Stimulated activated naive CD8-positive, alpha-beta T cell treated with anti-CD3 and anti-CD28 coated beads, Interleukin-15, amount 100 ng/mL, for 72 hours (primary cell): ENCODE data around the gene VEGFA.

Experiments
- ATAC-seq: fragments of 150-1000 bp; cut with Tn5 transposase; 2 replicates; pipeline ENCODE4 v1.10.0; 2021; ENCODE audit warnings: mild to moderate bottlenecking, moderate library complexity
- DNase-seq, 2 donors: peaks; one replicate each; pipeline ENCODE4 v3.0.0; 2021 to 2022
- H3K27ac Mint-ChIP-seq, 2 donors: one replicate each; pipeline ENCODE4 v1.8.0; 2022; ENCODE audit warnings: mild to moderate bottlenecking in 2 of 2, mixed read lengths in 2 of 2, moderate library complexity in 2 of 2
- H3K27me3 Mint-ChIP-seq: one replicate; pipeline ENCODE4 v1.8.0; 2022; ENCODE audit warnings: mixed read lengths
- H3K4me1 Mint-ChIP-seq: one replicate; pipeline ENCODE4 v1.8.0; 2022; ENCODE audit warnings: mild to moderate bottlenecking, mixed read lengths
- H3K4me3 Mint-ChIP-seq, 2 donors: one replicate each; pipeline ENCODE4 v1.8.0; 2022; ENCODE audit warnings: mild to moderate bottlenecking in 2 of 2, mixed read lengths in 2 of 2, moderate library complexity in 1 of 2
- H3K9me3 Mint-ChIP-seq, 2 donors: one replicate each; pipeline ENCODE4 v1.8.0; 2022; ENCODE audit warnings: mixed read lengths in 2 of 2

The VEGFA gene

DNA sequence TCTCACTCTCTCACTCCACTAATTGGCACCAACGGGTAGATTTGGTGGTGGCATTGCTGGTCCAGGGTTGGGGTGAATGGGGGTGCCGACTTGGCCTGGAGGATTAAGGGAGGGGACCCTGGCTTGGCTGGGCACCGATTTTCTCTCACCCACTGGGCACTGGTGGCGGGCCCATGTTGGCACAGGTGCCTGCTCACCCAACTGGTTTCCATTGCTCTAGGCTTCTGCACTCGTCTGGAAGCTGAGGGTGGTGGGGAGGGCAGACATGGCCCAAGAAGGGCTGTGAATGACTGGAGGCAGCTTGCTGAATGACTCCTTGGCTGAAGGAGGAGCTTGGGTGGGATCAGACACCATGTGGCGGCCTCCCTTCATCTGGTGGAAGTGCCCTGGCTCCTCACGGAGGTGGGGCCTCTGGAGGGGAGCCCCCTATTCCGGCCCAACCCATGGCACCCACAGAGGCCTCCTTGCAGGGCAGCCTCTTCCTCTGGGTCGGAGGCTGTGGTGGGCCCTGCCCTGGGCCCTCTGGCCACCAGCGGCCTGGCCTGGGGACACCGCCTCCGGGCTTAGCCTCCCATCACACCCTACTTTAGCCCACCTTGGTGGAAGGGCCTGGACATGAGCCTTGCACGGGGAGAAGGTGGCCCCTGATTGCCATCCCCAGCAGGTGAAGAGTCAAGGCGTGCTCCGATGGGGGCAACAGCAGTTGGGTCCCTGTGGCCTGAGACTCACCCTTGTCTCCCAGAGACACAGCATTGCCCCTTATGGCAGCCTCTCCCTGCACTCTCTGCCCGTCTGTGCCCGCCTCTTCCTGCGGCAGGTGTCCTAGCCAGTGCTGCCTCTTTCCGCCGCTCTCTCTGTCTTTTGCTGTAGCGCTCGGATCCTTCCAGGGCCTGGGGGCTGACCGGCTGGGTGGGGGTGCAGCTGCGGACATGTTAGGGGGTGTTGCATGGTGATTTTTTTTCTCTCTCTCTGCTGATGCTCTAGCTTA, 11.2 kb downstream of the VEGFA start:
- ATAC-seq (no peak), DNase-seq (no peak)
- H3K4me3 Mint-ChIP-seq: no peak overlapping the region
- no peaks in the 10 kb centered on the region for H3K9me3 Mint-ChIP-seq
- H3K27me3 Mint-ChIP-seq: no peaks in the 10 kb centered on the region
- peak overlapping the region in 1 of 2 donors; percentile 55 for H3K27ac Mint-ChIP-seq
- peaks cover 11% of the 10 kb centered on the region for H3K4me1 Mint-ChIP-seq

DNA sequence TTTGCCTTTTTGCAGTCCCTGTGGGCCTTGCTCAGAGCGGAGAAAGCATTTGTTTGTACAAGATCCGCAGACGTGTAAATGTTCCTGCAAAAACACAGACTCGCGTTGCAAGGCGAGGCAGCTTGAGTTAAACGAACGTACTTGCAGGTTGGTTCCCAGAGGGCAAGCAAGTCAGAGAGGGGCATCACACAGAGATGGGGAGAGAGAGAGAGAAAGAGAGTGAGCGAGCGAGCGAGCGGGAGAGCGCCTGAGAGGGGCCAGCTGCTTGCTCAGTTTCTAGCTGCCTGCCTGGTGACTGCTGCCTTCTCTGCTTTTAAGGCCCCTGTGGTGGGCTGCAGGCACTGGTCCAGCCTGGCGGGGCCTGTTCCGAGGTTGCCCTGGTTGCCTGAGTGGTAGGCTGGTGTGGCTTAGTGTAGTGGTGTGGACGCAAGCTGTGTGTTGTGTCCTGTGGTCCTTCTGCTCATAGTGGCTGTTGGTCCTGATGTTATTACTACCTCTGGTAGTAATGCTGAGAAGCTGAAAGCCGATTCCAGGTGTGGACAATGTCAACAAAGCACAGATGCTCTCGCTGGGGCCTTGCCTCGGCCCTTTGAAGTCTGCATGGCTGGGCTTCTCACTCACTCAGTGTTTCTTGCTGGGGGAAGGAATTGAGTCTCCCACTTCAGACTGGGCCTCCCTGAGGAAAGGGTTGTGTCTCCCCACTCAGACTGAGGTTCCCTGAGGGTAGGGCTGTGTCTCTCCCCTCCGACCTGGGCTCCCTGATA, 12.1 kb downstream of the VEGFA start:
- Mint-ChIP-seq H3K9me3 (no peaks in the 10 kb centered on the region), H3K4me3 (no peak overlapping the region), H3K27me3 (no peaks in the 10 kb centered on the region), H3K27ac (peak overlapping the region in 1 of 2 donors; percentile 7), H3K4me1 (peaks cover 2% of the 10 kb centered on the region)
- DNase-seq (no peak), ATAC-seq (no peak)

DNA sequence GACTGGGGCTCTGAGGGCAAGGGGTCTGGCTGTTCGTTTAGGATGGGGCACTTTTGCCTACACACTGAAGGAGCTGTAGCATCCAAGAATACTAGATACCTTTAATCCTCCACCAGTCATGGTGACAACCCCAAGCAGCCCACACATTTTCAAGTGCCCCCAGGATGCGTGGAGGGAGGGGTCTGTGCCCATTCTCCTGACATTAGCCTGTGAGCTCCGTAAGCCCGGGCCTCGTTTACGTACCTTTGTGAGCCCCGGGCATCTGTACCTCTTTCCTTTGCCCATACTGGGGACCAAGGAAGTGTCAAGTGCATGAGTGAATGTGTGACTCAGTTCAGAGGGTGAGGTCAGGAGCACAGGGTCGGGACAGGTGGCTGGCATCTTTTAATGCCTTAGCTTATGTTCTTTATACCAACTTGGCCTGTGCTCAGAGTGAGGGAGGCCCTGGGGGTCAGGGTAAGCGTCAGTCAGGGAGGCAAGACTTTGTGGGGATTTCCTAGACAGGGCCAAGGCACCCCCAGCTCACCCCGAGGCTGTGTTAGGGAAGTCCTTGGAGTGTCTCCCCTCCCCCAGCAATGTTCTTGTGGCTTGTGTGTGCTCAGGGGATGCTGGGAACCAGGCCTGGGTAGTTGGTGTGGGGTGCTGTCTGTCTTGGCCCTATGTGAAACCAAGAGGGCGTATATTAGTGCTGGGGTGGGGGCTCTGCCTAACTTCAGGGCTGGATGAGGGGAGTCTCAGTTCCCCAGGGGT, 12.9 kb downstream of the VEGFA start:
- peak; percentile 26 for ATAC-seq
- Mint-ChIP-seq H3K4me3 (no peak overlapping the region), H3K27ac (no peak overlapping the region), H3K9me3 (no peaks in the 10 kb centered on the region), H3K27me3 (no peaks in the 10 kb centered on the region), H3K4me1 (no peaks in the 10 kb centered on the region)
- no peak for DNase-seq

DNA sequence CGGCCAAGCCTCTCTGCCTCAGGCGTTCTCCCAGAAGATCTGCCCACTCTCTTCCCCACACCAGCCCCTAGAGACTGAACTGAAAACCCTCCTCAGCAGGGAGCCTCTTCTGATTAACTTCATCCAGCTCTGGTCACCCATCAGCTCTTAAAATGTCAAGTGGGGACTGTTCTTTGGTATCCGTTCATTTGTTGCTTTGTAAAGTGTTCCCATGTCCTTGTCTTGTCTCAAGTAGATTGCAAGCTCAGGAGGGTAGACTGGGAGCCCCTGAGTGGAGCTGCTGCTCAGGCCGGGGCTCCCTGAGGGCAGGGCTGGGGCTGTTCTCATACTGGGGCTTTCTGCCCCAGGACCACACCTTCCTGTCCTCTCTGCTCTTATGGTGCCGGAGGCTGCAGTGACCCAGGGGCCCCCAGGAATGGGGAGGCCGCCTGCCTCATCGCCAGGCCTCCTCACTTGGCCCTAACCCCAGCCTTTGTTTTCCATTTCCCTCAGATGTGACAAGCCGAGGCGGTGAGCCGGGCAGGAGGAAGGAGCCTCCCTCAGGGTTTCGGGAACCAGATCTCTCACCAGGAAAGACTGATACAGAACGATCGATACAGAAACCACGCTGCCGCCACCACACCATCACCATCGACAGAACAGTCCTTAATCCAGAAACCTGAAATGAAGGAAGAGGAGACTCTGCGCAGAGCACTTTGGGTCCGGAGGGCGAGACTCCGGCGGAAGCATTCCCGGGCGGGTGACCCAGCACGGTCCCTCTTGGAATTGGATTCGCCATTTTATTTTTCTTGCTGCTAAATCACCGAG, 14.2 kb downstream of the VEGFA start:
- DNase-seq (no peak), ATAC-seq (no peak)
- H3K27ac Mint-ChIP-seq: no peak overlapping the region
- H3K4me3 Mint-ChIP-seq: no peak overlapping the region
- H3K4me1 Mint-ChIP-seq: no peaks in the 10 kb centered on the region
- no peaks in the 10 kb centered on the region for H3K27me3 Mint-ChIP-seq
- no peaks in the 10 kb centered on the region for H3K9me3 Mint-ChIP-seq

DNA sequence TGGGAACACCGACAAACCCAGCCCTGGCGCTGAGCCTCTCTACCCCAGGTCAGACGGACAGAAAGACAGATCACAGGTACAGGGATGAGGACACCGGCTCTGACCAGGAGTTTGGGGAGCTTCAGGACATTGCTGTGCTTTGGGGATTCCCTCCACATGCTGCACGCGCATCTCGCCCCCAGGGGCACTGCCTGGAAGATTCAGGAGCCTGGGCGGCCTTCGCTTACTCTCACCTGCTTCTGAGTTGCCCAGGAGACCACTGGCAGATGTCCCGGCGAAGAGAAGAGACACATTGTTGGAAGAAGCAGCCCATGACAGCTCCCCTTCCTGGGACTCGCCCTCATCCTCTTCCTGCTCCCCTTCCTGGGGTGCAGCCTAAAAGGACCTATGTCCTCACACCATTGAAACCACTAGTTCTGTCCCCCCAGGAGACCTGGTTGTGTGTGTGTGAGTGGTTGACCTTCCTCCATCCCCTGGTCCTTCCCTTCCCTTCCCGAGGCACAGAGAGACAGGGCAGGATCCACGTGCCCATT, 15.3 kb downstream of the VEGFA start:
- Mint-ChIP-seq H3K4me3 (no peak overlapping the region), H3K27me3 (no peaks in the 10 kb centered on the region), H3K9me3 (no peaks in the 10 kb centered on the region), H3K4me1 (no peaks in the 10 kb centered on the region), H3K27ac (no peak overlapping the region)
- ATAC-seq: no peak
- no peak for DNase-seq

DNA sequence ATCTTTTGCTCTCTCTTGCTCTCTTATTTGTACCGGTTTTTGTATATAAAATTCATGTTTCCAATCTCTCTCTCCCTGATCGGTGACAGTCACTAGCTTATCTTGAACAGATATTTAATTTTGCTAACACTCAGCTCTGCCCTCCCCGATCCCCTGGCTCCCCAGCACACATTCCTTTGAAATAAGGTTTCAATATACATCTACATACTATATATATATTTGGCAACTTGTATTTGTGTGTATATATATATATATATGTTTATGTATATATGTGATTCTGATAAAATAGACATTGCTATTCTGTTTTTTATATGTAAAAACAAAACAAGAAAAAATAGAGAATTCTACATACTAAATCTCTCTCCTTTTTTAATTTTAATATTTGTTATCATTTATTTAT, 15.9 kb downstream of the VEGFA start:
- DNase-seq (no peak), ATAC-seq (no peak)
- H3K4me1 Mint-ChIP-seq: no peaks in the 10 kb centered on the region
- no peaks in the 10 kb centered on the region for H3K9me3 Mint-ChIP-seq
- no peaks in the 10 kb centered on the region for H3K27me3 Mint-ChIP-seq
- no peak overlapping the region for H3K4me3 Mint-ChIP-seq
- no peak overlapping the region for H3K27ac Mint-ChIP-seq

DNA sequence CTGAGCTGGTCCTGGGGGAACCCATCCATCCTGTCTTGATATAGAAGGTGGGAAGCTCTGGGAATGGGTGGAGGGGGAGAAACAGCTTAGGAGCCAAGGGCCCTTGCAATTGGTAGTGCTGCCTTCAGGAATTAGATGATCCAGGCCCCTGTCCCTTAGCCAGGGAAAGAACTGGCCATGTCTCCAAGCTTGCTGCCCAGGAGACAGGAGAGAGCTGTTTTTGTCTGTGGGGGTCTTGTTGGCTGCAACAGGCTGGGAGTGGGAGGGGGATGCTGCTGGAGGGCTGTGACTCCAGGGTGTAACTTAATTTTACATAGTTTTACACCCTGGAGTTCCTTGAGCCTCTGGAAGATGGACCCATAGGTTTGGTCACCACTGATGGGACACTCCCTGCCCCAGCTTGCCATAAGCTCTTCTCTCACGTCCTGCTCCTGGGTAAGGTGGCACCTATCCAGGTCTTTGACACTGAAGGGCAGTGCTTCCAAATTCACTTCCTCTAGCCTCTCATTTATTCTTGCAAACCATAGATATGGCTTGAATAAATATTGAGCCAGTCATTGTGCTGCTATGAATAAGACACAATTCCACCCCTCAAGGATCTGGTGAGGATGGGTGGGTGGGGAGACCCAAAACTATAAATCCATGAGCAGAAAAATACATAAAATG, 16.8 kb downstream of the VEGFA start:
- Mint-ChIP-seq H3K4me1 (no peaks in the 10 kb centered on the region), H3K4me3 (no peak overlapping the region), H3K27me3 (no peaks in the 10 kb centered on the region), H3K27ac (no peak overlapping the region), H3K9me3 (no peaks in the 10 kb centered on the region)
- peak; percentile 2 for ATAC-seq
- no peak for DNase-seq

DNA sequence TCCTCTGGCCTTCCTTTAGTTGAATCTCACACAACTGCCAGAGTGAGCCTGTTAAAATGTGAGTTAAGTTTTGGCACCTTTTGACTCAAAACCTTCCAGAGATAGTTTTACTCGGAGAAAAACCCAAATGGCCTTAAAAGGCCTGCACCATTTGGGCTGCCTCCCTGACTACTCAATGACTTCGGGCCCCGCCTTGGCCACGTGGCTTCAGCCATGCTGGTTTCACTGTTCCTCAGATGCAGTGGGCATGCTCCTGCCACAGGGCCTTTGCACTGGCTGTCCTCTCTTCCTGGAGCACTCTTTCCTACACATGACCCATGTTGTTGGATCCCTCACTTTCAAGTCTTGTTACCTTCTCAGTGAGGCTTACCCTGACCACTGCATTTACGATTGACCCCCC, 18.3 kb downstream of the VEGFA start:
- Mint-ChIP-seq H3K27me3 (no peaks in the 10 kb centered on the region), H3K4me1 (no peaks in the 10 kb centered on the region), H3K9me3 (no peaks in the 10 kb centered on the region), H3K27ac (no peak overlapping the region), H3K4me3 (no peak overlapping the region)
- ATAC-seq (no peak), DNase-seq (no peak)

DNA sequence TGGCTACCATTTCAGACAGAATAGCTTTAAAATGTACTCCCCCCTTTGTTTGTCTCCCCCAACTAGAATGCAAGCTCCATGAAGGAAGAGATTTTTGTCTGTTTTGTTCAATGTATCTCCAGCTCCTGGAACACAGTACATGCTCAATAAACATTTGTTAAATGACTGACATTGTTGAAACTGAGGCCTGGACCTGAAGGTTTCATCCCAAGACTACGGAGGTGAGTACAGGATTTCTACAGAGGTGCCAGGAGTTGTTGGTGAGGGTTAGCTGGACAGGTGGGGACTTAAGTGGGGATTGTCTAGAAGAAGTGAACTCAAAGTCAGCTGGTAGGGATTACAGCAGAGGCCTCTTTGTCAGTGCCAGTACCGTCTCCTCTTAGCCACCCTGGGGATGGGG, 19.4 kb downstream of the VEGFA start:
- no peaks in the 10 kb centered on the region for H3K27me3 Mint-ChIP-seq
- ATAC-seq (no peak), DNase-seq (no peak)
- H3K9me3 Mint-ChIP-seq: no peaks in the 10 kb centered on the region
- H3K4me1 Mint-ChIP-seq: no peaks in the 10 kb centered on the region
- no peak overlapping the region for H3K27ac Mint-ChIP-seq
- no peak overlapping the region for H3K4me3 Mint-ChIP-seq

DNA sequence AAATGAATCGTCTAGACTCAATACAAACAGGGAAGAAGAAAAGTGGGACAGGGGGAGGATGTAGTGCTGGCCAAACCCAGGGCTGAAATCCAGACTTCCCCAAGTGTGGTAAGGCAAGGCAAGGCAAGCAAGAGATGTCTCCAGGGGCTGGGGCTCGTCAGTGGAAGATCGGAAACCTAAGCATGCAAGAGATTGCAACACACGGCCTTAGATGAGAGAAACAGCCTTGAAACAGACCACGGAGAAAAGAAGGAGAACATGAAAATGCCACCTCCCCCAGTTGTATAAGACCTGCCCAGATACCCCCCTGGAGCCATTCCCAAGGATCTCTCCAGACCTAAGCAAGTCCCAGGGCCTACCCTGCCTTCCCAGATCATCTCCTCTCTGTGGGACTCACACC, 20.0 kb downstream of the VEGFA start:
- no peaks in the 10 kb centered on the region for H3K4me1 Mint-ChIP-seq
- no peaks in the 10 kb centered on the region for H3K27me3 Mint-ChIP-seq
- no peak for DNase-seq
- ATAC-seq: no peak
- no peak overlapping the region for H3K27ac Mint-ChIP-seq
- no peaks in the 10 kb centered on the region for H3K9me3 Mint-ChIP-seq
- H3K4me3 Mint-ChIP-seq: no peak overlapping the region

DNA sequence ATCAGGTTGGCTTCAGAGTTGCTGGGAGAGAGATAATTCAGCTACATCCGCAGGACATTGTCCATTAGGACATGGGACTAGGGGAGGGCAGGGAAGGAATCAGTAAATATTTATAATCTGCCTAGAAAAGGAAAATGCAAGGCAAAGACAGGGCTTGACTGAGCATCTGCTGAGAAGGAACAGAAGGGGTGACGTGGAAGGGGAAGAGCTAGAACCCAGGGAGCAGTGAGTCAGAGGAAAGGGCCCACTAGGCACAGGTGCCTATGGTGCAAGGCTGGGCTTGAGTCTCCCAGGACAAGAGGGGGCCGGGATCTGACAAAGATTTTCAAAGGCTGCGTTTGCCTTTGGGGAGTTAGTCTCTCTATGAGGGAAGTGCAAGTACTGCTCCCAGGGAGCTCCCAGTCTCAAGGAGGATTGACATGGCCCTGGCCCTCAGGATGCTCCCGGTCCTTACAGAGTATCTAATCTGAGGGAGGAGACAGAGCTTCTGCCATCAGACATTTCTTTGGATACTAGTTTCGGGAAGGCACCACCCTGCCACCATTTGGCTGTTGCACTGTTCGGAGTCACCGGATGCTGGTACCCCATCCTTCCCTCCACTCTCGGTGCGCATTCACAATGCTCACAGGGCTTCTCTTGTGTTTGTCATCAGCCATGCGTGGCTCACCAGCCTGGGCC, 21.9 kb downstream of the VEGFA start:
- Mint-ChIP-seq H3K27ac (no peak overlapping the region), H3K27me3 (peaks cover 7% of the 10 kb centered on the region), H3K4me3 (no peak overlapping the region), H3K9me3 (no peaks in the 10 kb centered on the region), H3K4me1 (no peaks in the 10 kb centered on the region)
- ATAC-seq (no peak), DNase-seq (no peak)

DNA sequence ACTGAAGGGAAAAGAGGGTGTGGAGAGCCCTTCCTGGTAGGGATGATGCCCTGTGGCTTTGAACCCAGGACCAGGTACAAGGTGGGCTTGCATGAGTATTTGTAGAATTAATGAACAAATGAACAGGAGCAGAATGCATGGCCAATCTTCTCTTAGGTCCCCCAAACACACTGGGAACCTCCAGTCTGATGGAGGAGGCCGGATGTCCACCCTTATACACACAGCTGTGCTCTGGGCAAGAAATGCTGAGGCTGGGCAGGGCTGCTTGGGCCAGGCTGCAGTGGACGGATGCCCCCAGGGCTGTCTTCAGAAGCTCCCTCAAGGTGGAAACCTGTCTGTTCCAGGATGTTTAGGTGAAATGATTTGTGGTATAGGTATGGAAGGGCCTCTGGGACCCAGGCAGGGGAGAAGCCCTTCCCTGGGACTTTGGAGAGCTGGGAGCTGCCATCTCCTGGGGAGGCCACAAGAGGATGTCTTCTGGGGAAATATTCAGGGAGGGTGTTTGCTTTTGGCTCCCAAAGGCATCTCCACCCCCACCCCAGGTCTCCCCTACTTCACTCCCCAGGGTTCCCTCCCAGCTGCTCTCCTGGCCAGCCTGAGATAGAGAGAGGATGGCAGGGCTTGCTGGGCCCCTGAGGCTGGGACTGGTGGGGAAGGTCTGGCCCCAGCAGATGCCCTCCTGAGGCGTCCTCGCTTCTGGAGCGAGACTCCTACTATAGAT, 23.3 kb downstream of the VEGFA start:
- DNase-seq (no peak), ATAC-seq (no peak)
- H3K4me3 Mint-ChIP-seq: no peak overlapping the region
- H3K27me3 Mint-ChIP-seq: peaks cover 7% of the 10 kb centered on the region
- H3K4me1 Mint-ChIP-seq: peaks cover under 1% of the 10 kb centered on the region
- no peaks in the 10 kb centered on the region for H3K9me3 Mint-ChIP-seq
- no peak overlapping the region for H3K27ac Mint-ChIP-seq

DNA sequence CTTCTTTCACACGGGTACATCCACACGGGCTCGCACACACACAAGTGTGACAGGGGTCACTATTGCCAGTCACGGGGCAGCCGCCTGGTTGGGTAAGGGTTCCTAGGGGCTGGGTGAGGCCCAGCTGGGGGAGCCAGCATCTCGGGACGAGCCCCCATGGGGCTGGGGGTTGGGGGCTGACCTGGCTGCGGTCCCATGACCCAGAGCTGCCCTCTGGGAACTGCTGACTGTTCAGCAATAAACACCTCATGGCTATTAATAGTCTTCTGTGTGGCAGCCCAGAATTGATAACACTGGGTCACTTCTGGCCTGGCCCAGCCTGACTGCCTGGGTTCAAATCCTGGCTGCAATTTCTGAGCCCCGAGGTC, 23.8 kb downstream of the VEGFA start:
- H3K4me1 Mint-ChIP-seq: peaks cover 6% of the 10 kb centered on the region
- ATAC-seq (no peak), DNase-seq (no peak)
- H3K9me3 Mint-ChIP-seq: no peaks in the 10 kb centered on the region
- H3K4me3 Mint-ChIP-seq: no peak overlapping the region
- H3K27me3 Mint-ChIP-seq: peaks cover 7% of the 10 kb centered on the region
- H3K27ac Mint-ChIP-seq: no peak overlapping the region
